Left cardiac atrium (tissue), 4 donors: ENCODE data around the gene HACL1. TPM values are rescaled to one million over a fixed set of nuclear protein-coding genes. Genes with fewer than 3 reads are reported as not detected.
A peak's percentile ranks its signal among the peaks of the same experiment; 100 is the strongest.
"Not testable (repeated sequence)": the region's sequence is repeated elsewhere in the genome, so short reads cannot be mapped to it uniquely, and the experiment has no call there.

Source experiments
- ATAC-seq, 2 donors: fragments of 200-7000 bp; cut with Tn5 transposase; one replicate each; pipeline ENCODE4 v1.9.1; 2020; ENCODE audit warnings: mild to moderate bottlenecking in 2 of 2, moderate library complexity in 2 of 2
- DNase-seq: peaks from one replicate; pipeline ENCODE4 v3.0.0-alpha.2; 2020
- intact Hi-C, 2 donors: fragments of 100-400 bp; cut with DNase I; formaldehyde crosslinking; loops; one replicate each; pipeline versions ENCODE4 v1.14.1 to v1.15.1; 2022 to 2023
- total RNA-seq, 2 donors: library from RNA; stranded (reverse); fragmentation: NEBNext Ultra II Directional; extraction: Animal tissue kit (Norgen Biotek cat#: 25700); gene quantifications; one replicate each; pipeline ENCODE4 v1.2.1, GENCODE V29; 2021
- donor health status: DM: no; HTN: yes; CAD: no.
- donor health status: DM: no; HTN: yes; CAD: no; lungs with severe emphysema.
- donor health status: DM: yes; HTN: yes; CAD: no.
- donor health status: Dilated cardiomyopathy.

Gene HACL1
- total RNA-seq, 2 donors from 2014 or later: 11.0 to 13.2 TPM

- DNase-seq (no peak), ATAC-seq (no peak)
- intact Hi-C loops: no loop called here
Observed at GRCh38 chr3:15541371-15541770, 60.0 kb downstream of the HACL1 start.

- intact Hi-C loops: no loop called here
- ATAC-seq (no peak), DNase-seq (no peak)
Observed at GRCh38 chr3:15539066-15539465, 62.3 kb downstream of the HACL1 start.

GRCh38 chr3:15538345-15538744 lies 63.0 kb downstream of the HACL1 start:
- DNase-seq (no peak), ATAC-seq (no peak)
- intact Hi-C loops: no loop called here

- DNase-seq: no peak
- ATAC-seq: no peak
- intact Hi-C loops: no loop called here
Observed at GRCh38 chr3:15536856-15537255, 64.5 kb downstream of the HACL1 start.

GRCh38 chr3:15535732-15536131 lies 65.6 kb downstream of the HACL1 start:
- intact Hi-C loops: no loop called here
- ATAC-seq (peak in 1 of 2 donors; percentile 38), DNase-seq (no peak)

GRCh38 chr3:15532614-15533013 lies 68.8 kb downstream of the HACL1 start:
- DNase-seq, intact Hi-C loops, ATAC-seq: not testable (repeated sequence)

GRCh38 chr3:15531346-15531745 lies 70.0 kb downstream of the HACL1 start:
- intact Hi-C loops: no loop called here
- ATAC-seq: no peak
- no peak for DNase-seq

GRCh38 chr3:15528854-15529537 lies 72.4 kb downstream of the HACL1 start:
- intact Hi-C loops: no loop called here

GRCh38 chr3:15527031-15527459 lies 74.3 kb downstream of the HACL1 start:
- ATAC-seq: peak; percentile 66 to 82
- no peak for DNase-seq
- intact Hi-C loops: no loop called here

More at GRCh38 chr3:15528854-15529537, 72.4 kb downstream of the HACL1 start:
- DNase-seq: no peak
- ATAC-seq: no peak

GRCh38 chr3:15525790-15526189 lies 75.6 kb downstream of the HACL1 start:
- ATAC-seq (no peak), DNase-seq (no peak)
- intact Hi-C loops: no loop called here

GRCh38 chr3:15523660-15524417 lies 77.5 kb downstream of the HACL1 start:
- intact Hi-C loops: no loop called here
- ATAC-seq (peak in 1 of 2 donors; percentile 15), DNase-seq (no peak)

GRCh38 chr3:15522016-15522415 lies 79.4 kb downstream of the HACL1 start:
- intact Hi-C loops: no loop called here
- no peak for DNase-seq

GRCh38 chr3:15521573-15521965 lies 79.8 kb downstream of the HACL1 start, which contains the start of gene COLQ:
COLQ (minus strand) TSS chr3:15521706; CDS start chr3:15521625, 81 bp downstream.
- intact Hi-C loops: no loop called here
- ATAC-seq (peak in 1 of 2 donors; percentile 54), DNase-seq (no peak)

More at GRCh38 chr3:15522016-15522415, 79.4 kb downstream of the HACL1 start:
- ATAC-seq: no peak

- no peak for DNase-seq
- ATAC-seq: peak; percentile 3 to 16
- intact Hi-C loops: no loop called here
Observed at GRCh38 chr3:15520804-15521572, 80.4 kb downstream of the HACL1 start.

GRCh38 chr3:15520185-15520584 lies 81.2 kb downstream of the HACL1 start:
- intact Hi-C loops: no loop called here
- ATAC-seq: peak; percentile 88
- peak; percentile 26 for DNase-seq

GRCh38 chr3:15519096-15519495 lies 82.3 kb downstream of the HACL1 start:
- ATAC-seq (no peak), DNase-seq (peak; percentile 40)
- intact Hi-C loops: no loop called here

- DNase-seq (no peak), ATAC-seq (no peak)
- intact Hi-C loops: no loop called here
Observed at GRCh38 chr3:15514663-15515340, 86.6 kb downstream of the HACL1 start.

- intact Hi-C loops: no loop called here
- no peak for DNase-seq
- ATAC-seq: no peak
Observed at GRCh38 chr3:15513810-15514662, 87.3 kb downstream of the HACL1 start.
